SU-DHL-6 (cell line): ENCODE results near the gene HOXA3.

Source experiments
- CTCF ChIP-seq: fragments of 200-600 bp; sonication (generic); IDR thresholded peaks from one replicate; pipeline ENCODE4 v1.5.1; 2017; ENCODE audit warnings: antibody characterized with exemption, mild to moderate bottlenecking, low read length, moderate library complexity; ENCODE audit not compliant: insufficient read depth, poor library complexity, severe bottlenecking
- EZH2phosphoT487 ChIP-seq: fragments of 200-600 bp; sonication (generic), shearing (Covaris generic); conservative IDR thresholded peaks from 2 replicates; pipeline ENCODE4 v1.6.1; 2018; ENCODE audit warnings: mild to moderate bottlenecking, antibody characterized with exemption, low read length, moderate library complexity, mixed read lengths

GRCh38 chr7:27088002-27088922 lies 64.1 kb downstream of the HOXA3 start:
- TF ChIP-seq CTCF: no peak
- TF ChIP-seq EZH2phosphoT487: no peak
